Measurements from ENCODE around the gene ADISSP.
A peak's percentile ranks its signal among the peaks of the same experiment; 100 is the strongest.

ADISSP gene

DNA sequence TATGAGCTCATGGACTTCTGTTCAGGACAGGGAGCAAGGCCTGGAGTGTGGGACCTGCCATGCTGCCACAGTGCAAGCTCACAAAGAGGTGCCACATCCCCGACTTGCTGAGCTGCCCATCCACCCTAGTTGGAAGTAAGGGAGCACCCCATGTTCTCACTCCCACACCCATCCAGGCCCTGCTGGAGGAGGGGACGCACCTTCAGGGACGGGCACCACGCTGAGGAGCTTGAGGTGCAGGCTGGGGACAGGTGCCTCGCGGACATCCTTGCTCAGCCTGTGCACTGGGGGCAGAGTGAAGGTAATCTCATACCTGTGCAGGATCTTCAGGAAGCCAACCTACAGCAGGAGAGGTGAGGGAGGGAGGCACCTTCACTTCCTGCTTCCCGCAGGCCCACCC is 12.3 kb downstream of the ADISSP start:
- DNase-seq (ENCODE audit: low read depth): no peak

DNA sequence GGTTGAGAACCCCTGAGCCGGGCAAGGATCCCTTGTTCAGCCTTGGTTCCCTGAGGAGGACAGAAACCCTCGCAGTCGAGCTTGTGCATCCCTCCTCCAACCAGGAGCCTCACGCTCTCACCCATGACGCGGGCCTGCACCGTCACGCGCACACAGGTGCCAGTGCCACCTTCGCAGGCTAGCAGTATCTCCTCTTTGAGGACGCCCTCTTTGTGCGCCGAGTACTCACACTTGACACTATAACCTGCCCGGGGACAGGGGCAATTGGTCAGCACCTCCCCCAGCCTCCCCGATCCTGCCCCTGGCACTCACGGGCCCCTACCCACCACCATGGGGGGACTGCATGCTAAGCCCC is 13.3 kb downstream of the ADISSP start:
- no peak for DNase-seq (ENCODE audit: low read depth)

DNA sequence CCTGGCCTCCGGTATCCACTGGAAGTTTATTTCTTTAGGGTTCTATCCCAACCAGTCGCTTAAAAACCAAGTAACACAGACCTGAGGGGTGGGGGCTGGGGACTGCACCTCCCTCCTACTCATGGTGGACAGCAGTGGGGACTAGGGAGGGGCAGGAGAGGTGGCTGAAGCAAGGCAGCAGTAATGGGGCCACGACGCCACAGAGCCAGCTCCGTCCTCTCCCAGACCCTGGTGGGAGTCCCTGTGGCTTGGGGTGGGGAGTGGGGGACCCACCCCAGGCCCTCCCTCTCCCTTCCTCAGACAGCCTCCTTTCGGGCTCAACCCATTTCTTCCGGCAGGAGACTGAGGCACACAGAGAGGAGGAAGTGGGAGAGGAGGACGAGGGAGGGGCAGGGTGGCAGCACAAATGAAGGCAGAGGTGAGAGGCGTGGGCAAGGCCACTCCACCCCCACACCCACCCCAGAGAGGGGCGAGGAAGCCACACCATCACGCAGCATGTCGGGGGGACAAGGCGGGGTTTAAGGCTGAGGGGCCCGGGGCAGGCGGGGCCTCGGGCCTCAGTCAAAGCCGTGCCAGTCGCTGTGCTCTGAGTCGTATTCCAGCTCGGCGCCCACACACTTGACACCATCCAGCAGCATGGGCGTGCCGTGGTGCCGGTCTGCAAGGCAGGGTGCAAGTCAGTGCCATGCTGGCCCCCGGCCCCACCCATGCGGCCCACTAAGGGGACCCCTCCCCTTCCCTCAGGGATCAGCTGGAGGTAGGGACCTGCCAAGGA is 13.9 kb downstream of the ADISSP start:
- no peak for DNase-seq (ENCODE audit: low read depth)

DNA sequence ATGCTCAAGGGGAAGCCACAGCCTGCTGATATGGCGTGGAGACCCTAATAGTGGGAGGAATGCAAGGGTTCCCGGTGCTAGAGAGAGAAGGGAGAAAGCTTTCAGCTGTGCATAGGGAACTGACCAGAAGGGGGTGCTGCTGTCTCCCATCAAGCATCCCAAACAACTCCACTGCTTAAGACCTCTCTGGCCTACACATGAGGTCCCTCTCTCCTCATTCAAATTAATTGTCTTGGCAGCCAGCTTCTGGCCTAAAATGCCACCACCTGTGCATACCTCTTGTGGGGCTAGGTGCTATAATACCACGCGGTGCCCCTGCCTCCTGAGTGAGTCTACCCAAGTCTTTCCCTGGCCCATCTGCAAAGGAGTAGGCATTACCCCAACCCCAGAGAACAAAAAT is 14.5 kb downstream of the ADISSP start:
- peak; percentile 74 for DNase-seq (ENCODE audit: low read depth)

DNA sequence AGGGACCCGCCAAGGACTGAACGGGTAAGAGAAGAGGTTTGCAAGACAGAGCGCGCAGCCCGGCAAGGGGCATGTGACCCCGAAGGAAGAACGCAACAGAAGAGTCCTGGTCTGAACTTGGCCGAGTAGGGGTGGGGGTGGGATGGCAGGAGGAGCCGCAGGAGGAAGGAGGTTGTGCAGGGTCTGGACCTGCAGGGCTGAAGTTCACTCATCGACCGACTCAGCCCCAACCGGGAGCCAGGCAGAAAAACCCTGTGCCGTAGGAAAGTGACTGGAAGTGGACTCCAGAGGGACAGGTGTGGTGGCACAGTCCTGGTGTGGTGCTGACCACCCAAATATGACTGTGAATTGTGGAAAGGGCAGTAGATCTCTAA is 15.2 kb downstream of the ADISSP start:
- no peak for DNase-seq (ENCODE audit: low read depth)

DNA sequence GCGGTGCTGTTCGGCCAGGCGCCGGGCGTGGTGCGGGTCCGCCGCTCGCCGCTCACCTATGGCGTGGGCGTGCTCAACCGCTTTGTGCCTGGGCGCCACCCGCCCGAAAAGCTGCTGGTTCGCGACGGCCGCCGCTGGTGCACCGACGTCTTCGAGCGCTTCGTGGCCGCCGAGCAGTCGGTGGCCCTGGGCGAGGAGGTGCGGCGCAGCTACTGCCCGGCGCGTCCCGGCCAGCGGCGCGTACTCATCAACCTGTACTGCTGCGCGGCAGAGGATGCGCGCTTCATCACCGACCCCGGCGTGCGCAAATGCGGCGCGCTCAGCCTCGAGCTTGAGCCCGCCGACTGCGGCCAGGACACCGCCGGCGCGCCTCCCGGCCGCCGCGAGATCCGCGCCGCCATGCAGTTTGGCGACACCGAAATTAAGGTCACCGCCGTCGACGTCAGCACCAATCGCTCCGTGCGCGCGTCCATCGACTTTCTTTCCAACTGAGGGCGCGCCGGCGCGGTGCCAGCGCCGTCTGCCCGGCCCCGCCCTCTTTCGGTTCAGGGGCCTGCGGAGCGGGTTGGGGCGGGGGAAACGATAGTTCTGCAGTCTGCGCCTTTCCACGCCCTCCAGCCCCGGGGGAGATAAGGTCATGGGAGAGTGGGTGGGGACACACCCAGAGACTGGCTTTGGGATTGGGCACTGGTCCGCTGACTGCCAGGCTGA is 15.7 kb downstream of the ADISSP start:
- DNase-seq (ENCODE audit: low read depth): no peak

DNA sequence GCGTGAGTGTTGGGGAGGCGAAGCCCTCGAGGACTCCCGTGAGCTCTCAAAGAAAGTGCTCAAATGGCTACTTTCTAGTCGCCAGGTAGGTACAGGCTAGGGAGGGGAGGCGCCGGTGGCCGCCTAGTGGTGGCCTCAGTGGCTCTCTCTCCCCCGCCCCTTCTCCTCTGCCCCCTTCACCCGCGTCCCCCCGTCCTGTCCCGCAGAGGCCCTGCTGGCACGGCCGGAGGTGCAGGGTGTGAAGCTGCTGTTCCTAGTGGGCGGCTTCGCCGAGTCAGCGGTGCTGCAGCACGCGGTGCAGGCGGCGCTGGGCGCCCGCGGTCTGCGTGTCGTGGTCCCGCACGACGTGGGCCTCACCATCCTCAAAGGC is 16.3 kb downstream of the ADISSP start:
- DNase-seq (ENCODE audit: low read depth): no peak

DNA sequence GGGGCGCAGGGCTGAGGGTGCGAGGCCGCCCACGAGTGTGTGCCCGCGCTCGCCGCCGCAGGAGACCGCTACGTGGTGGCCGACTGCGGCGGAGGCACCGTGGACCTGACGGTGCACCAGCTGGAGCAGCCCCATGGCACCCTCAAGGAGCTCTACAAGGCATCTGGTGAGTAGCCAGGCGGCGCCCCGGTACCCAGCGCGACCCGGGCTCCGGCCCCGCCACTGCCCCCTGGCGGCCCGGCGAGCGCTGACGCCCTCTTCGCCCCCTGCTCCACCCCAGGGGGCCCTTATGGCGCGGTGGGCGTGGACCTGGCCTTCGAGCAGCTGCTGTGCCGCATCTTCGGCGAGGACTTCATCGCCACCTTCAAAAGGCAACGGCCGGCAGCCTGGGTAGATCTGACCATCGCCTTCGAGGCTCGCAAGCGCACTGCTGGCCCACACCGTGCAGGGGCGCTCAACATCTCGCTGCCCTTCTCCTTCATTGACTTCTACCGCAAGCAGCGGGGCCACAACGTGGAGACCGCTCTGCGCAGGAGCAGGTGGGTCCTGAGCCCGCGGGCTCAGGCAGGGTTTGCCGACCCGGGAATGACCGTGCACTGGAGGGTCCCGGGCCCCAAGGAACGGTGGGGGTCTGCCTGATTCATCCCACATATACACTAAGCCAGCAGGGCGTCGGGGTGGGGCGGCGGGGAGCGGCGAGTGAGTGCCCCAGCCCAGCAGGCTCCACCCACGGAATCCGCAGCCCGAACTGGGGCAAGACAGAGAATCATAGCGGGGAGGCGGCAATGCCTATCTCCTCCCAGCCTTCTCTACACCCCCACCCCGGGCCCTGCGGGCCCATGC is 17.6 kb downstream of the ADISSP start:
- no peak for DNase-seq (ENCODE audit: low read depth)

DNA sequence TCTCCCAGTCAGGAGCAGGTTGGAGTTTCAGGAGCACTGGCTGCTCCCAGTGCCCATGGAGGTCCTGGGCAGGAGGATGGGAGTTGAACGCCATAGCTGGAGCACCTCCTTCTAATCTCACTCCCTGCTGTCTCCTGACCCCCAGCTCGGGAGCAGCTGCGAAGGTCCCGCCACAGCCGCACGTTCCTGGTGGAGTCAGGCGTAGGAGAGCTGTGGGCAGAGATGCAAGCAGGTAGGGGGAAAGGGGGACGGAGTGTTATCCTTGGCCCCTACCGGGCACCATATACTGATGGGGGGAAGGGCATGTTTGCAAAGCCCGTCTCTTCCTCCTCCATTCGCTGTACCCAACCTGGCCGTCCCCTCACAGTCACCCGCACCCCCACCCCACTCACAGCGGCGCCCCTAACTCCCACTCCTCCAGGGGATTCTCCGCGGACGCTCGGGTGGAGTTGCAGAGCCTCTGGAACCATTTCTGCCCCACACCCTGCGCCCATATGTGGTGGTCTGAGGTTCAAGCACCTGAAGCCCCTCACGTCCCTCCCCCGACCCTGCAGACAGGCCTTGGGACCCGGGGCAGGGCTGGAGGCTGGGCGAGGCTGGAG is 18.4 kb downstream of the ADISSP start:
- no peak for DNase-seq (ENCODE audit: low read depth)

DNA sequence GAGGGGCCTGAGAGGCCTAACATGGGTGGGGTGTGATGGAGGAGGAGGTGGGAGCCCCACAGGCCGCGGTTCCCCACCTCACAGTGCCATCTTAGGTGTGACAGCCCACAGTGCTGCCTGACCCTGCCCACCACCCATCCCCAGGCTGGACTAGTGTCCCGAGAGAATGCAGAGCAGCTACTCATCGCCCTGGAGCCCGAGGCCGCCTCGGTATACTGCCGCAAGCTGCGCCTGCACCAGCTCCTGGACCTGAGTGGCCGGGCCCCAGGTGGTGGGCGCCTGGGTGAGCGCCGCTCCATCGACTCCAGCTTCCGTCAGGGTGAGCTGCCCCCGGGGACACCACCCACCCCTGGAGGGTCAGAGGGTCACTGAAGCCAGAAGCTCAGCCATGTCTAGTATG is 19.5 kb downstream of the ADISSP start:
- DNase-seq (ENCODE audit: low read depth): no peak

DNA sequence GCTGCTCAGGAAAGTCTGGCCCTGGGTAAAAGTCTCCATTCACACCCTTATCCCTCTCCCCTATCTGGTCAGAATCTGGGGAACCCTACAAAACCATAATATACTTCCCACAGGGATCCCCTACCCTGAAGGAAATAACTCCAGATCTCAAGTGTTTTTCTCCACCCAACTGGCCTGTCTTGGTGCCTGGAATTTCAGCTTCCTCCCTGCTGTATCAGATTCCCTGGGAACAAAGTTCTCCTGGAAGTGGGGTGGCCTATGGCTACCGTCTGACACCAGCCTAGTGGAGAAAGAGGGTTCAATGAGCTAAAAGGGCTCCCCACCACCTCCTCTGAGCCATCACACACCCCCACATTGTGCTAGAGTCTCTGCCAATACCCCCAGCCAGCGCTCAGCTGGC is 20.1 kb downstream of the ADISSP start:
- no peak for DNase-seq (ENCODE audit: low read depth)

DNA sequence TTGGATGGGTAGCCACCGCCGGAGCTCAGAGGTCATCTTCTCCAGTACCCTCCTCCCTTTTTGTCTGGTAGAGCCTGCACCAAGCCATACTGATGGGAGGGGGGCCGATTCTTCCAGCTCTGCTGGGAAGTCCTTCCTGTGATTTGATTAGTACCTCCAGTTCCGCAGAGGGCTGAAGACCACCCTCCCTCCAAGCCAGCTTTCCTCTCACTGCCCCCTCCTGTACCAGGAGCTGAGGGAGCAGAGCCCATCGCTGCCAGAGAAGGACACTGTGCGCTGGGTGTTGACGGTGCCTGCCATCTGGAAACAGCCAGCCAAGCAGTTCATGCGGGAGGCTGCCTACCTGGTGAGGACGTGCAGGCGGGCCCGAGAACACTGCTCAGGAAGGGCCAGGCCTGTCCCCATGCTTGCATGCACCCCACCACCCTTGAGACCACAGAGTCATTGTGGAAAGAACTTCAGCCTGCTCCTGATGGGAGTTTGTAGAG is 21.8 kb downstream of the ADISSP start:
- DNase-seq (ENCODE audit: low read depth): no peak

DNA sequence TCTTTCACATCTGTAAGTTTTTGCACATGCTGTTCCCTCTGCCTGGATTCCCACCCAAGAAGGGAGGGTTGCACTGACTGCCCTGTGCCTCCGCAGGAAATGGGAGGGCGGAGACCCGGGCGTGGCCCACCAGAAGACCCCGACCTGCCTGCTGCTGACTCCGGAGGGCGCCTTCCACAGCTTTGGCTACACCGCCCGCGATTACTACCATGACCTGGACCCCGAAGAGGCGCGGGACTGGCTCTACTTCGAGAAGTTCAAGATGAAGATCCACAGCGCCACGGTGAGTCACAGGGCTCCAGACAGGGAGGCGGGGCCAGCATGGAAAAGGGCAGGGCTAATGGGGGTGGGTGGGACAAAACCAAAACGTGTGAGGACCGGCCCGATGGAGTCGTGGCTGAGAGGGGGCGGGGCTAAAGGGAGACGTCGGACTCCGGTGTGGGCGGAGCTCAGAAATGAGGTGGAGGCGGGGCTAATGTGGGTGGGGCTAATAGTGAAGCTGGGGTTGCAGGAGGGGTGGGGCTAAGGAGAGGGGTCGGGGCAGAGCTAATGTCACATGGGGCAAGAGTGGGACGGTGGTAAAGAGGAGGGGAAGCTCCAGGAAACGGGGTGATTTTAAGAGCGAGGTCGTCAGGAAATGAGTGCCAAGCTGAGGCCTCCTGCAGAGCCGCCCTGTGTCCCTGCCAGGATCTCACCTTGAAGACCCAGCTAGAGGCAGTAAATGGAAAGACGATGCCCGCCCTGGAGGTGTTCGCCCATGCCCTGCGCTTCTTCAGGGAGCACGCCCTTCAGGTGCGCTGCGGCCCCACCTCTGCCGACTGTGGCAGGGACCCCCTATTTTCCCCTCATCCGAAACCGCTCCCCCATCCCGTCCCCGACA is 22.5 kb downstream of the ADISSP start:
- no peak for DNase-seq (ENCODE audit: low read depth)

DNA sequence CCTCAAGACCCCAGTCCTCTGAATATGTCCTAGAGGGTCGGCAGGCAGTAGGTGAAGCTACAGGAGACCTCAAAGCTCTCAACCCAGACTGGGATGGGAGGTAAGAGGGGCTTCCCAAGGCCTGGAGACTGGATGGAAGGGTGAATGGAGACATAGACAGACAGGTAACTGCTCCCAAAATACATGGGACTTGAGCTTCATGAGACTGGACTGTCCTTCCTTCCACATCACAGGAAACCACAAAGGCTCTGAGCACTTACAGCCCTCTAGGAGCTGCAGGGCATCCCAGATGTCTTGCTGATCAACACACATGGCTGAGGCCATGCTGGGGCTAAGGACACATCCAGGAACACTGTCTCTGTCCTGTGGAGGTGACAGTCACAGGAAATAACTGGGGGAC is 23.5 kb downstream of the ADISSP start:
- DNase-seq (ENCODE audit: low read depth): no peak

DNA sequence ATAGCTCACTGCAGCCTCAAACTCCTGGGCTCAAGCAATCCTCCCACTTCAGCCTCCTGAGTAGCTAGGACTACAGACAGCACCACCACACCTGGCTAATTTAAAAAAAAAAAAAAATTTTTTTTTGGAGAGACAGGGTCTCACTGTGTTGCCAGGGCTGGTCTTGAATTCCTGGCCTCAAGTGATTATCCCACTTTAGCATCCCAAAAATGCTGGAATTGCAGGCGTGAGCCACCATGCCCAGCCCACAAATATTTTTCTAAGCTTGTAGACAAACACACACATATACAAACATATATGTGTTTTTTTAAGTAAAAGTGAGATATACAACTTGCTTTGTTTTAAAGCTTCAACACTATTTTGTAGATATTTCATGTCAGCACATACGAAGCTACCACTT is 24.3 kb downstream of the ADISSP start:
- DNase-seq (ENCODE audit: low read depth): no peak

DNA sequence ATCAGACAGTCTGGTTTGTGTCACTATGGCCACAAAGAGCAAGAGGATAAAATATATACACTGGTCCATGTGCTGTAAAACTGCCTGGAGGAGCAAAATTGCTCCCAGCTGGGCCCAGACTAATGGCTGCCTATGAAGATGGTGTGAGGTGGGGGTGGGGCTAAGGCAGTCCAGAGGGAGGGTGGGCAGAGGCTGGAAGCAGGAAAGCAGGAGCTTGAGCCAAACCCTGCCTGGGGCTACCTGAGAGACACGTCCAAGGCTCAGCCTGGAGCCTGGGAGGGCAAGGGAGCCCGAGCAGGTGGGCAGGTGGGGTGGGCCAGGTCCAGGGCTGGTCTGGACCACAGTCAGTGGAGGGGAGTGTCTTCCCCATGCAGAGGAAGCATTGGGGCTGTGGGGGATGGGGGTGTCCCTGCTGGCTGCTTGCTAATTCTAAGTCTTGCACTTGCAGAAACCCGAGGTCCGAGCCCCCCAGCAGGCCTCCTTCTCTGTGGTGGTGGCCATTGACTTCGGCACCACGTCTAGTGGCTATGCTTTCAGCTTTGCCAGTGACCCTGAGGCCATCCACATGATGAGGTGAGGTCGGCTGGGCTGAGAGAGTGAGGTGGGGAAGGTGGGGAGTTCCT is 25.6 kb downstream of the ADISSP start:
- DNase-seq (ENCODE audit: low read depth): no peak

DNA sequence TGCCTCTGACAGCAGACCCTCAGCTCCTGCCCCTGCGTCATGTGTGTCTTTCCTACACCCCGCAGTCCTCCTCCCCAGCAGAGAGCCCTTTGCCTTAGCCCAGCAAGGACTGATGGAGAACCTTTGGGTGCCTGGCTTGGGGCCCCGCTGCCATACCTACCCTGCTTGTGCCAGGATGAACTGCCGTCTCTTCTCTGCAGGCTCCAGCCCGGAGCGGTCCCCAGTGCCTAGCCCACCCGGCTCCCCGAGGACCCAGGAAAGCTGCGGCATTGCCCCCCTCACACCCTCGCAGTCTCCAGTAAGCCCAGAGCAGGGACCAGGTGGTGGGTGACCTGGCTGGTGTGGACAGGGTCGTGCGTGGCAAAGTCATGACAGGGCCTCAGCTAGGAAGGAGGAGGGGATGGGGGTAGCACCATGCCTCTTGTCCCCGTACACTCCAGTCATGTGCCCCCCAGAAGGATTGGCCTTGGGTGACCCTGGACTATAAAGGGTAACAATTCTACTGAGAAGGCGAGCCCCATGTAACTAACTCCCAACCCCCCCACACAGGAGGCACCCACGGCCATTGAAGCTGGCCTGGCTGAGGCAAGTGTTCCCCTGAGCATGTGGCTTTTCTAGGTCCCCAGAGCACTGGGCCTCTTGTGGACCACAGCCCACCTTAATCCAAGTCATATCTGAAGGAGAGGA is 26.8 kb downstream of the ADISSP start:
- no peak for DNase-seq (ENCODE audit: low read depth)

DNA sequence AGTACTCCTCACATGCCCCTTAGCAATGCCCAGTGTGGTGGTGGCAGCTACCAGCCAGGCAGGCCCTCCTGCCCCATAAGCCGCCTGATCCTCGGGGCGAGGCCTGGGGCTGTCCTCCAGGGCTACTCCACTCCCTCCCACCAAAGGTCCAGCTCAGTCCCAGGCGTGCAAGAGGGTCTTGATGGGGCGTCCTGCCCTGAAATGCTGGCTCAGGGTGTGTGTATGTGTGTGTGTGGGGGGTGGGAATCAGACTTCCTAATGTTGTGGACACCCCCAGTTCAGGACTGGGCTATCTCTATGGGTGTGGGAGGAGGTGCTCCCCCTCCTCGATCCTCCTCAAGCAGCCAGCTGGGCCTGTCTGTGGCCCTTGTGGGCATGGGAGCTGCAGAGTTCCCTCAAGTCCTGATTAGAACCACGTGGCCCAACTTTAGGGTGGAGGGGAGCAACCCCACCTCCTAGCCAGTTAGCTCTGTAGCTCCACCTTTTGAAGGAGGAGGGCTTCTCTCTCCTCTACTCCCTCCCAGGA is 27.6 kb downstream of the ADISSP start:
- no peak for DNase-seq (ENCODE audit: low read depth)

DNA sequence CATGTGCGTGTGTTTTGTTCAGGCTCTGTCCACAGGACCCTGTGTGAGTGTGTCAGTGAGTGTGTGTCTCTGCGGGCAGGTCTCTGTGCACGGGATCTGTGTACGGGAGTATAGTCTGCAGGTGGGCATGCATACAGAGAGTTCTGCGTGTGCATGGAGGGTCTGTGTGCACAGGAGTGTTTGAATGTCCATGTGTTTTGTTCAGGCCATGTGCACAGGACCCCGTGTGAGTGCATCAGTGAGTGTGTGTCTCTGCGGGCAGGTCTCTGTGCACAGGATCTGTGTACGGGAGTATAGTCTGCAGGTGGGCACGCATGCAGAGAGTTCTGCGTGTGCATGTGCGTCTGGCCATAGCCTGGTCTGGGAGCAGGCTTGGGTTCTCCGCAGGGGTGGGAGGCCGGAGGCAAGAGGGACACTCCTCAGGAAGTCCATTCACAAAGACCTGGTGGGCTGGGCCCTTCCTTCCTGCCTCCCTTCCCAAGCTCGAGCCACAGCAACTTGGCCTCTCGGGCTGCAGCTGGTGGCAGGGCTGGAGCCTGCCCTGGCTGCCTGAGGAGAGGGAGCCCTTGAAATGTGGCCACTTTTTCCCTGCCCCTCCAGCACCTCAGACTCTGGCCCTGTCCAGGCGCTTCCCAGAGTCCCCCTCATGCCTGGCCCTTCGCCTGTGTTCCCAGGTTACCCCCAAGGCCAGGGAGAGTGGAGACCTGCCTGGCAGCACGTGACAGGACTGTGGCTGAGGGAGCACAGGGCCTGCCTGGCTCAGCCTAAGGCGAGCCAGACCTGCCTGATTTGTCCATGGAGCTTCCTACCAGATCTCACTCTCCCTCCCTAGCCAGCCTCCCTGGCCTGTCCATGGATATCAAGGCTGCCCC is 28.3 kb downstream of the ADISSP start:
- no peak for DNase-seq (ENCODE audit: low read depth)
